Hepatocyte (in vitro differentiated cells): ENCODE measurements around the gene PUM2.

Experiments used
- CTCF ChIP-seq: fragments of 200-600 bp; sonication (generic); IDR thresholded peaks from 2 replicates; pipeline ENCODE4 v1.5.1; 2016; ENCODE audit warnings: antibody characterized with exemption, mild to moderate bottlenecking; ENCODE audit not compliant: poor library complexity
- EZH2 ChIP-seq: fragments of 200-600 bp; sonication (generic); IDR thresholded peaks from 2 replicates; pipeline ENCODE4 v1.6.1; 2016; ENCODE audit warnings: antibody characterized with exemption, mild to moderate bottlenecking, borderline replicate concordance

- TF ChIP-seq CTCF = no peak
- TF ChIP-seq EZH2 = no peak
These were observed 1.0 kb upstream of the PUM2 start for GRCh38 chr2:20351555-20352229.
